ENCODE measurements around the gene CDHR2.

CDHR2 gene

DNA sequence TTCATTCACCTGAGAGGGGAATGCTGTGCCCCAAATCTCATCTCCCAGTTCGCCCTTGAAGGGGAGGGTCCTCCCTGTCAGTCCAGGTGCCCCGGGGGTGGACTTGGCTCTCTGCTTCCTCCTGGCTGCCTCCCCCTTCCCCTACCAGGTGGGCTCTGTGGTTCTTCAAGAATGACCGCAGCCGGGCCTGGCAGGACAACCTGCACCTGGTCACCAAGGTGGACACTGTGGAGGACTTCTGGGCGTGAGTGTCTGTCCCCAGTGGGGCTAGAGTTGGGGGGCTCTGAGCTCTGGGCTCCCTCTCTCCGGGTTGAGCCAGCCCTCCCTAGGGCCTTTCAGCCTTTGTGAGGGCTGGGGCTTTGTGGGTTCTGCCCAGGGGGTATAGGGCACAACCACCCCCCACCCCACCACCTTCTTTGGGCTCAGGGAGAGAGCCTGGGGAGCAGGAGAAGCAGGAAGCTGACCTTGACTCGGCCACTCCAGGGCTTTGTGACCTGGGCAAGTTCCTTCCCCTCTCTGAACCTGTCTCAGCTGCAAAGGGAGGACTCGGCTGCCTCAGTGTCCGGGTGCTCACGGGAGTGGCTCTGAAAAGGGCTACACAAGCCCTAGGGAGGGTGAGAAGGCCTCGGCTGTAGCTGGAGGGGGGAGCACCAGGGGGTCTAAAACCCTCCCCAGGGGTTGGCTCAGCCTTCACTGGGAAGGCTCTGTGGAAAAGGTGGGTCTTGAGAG is 94.5 kb downstream of the CDHR2 start:
- no peak for DNase-seq

DNA sequence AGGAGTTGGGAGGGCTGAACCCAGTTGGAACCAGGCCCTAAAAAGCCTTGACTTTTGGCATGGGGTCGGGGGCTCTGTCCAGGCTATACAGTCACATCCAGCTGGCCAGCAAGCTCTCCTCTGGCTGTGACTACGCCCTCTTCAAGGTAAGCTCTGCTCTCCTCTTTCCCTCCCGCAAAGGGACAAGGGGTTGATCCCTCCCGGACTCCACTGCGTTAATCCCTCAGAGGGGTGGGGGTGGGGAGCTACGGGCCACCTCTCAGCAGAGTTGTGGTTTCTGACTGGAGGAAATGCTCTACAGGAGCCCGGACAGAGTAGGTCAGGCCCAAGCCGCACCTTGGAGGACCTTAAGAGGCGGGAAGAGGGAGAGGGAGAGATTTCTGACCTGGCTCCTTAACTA is 95.2 kb downstream of the CDHR2 start:
- DNase-seq, result no peak

DNA sequence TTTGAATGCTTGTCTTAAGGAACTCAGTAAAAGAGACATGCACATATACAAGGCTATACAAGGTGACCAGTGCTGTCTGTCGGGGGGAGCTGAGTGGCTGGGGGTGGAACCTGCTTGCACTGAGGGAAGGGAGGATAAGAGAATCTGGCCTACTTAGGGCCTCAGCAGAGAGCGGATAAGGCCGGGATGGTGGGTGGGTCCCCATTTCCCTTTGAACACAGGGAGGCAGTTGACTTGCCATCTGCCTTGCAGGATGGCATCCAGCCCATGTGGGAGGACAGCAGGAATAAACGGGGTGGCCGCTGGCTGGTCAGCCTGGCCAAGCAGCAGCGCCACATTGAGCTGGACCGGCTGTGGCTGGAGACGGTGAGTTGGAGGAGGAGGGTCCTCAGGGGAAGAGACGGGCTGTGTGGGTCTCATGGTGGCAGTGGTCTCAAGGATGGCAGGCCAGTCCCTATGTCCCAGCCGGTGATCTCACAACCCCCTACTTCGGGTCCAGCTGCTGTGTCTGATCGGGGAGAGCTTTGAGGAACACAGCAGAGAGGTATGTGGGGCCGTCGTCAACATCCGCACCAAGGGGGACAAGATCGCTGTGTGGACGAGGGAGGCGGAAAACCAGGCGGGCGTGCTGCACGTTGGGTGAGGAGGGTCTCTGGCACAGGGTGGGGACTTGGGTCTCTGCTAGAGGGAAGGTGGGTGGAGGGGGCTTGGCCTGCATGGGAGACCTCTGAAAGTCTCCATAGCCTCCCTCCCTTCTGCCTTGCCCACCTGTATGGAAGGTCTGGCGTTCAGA is 95.9 kb downstream of the CDHR2 start:
- DNase-seq, result no peak

Measured in activated CD8-positive, alpha-beta memory T cell treated with anti-CD3 and anti-CD28 coated beads, Interleukin-2, amount 50 U/mL, for 4 hours (primary cell).